ENCODE results near the gene SMC6. TPM values are rescaled to one million over a fixed set of nuclear protein-coding genes. Genes with fewer than 3 reads are reported as not detected.

The SMC6 gene
- total RNA-seq, 4 donors from 2014 or later = 7.5 to 11.0 (median 9.6) TPM

DNA sequence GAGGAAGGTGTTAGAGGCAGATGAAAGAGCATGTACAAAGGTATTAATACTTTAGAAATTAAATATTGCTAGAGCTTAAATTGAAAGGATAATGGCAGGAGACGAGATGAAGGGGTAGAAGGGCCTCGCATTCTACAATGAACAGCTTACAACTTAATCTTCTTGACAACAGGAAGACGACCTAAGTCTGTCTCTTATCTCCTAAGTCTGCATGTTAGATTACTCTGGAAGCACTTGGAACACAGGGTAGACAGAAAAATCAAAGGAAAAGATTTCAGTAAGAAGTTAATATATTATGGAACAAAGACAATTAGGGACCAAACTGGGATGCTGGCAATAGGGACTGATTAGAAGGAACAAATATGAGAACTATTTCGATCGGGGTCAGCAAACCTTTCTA lies 34.9 kb downstream of the SMC6 start:
- DNase-seq (no peak), ATAC-seq (no peak)
- no peak overlapping the region for H3K4me3 ChIP-seq
- TF ChIP-seq POLR2A (IDR thresholded peaks at IDR 0.05) = no peak
- TF ChIP-seq, protein P1, sequence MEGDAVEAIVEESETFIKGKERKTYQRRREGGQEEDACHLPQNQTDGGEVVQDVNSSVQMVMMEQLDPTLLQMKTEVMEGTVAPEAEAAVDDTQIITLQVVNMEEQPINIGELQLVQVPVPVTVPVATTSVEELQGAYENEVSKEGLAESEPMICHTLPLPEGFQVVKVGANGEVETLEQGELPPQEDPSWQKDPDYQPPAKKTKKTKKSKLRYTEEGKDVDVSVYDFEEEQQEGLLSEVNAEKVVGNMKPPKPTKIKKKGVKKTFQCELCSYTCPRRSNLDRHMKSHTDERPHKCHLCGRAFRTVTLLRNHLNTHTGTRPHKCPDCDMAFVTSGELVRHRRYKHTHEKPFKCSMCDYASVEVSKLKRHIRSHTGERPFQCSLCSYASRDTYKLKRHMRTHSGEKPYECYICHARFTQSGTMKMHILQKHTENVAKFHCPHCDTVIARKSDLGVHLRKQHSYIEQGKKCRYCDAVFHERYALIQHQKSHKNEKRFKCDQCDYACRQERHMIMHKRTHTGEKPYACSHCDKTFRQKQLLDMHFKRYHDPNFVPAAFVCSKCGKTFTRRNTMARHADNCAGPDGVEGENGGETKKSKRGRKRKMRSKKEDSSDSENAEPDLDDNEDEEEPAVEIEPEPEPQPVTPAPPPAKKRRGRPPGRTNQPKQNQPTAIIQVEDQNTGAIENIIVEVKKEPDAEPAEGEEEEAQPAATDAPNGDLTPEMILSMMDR (IDR thresholded peaks at IDR 0.05 in 4 of 5, conservative IDR thresholded peaks at IDR 0.05 in 1 of 5) = no peak
- no peak overlapping the region for H3K27ac ChIP-seq
- no peaks in the 10 kb centered on the region for H3K27me3 ChIP-seq
- no peaks in the 10 kb centered on the region for H3K9me3 ChIP-seq
- H3K36me3 ChIP-seq = peaks cover 2 to 75% of the 10 kb centered on the region in 2 donors
- no peaks in the 10 kb centered on the region for H3K4me1 ChIP-seq
- intact Hi-C loops (cut with DNase I; ENCODE audit: low total_unique reads) = loop anchor here (1.0 kb wide), 1 partner anchor 112 kb away; no protein-coding TSS in a partner anchor
- in situ Hi-C loops (cut with MboI; ENCODE audit: low sequenced_read_pairs in 4 of 4) = loop anchor here in 2 of 4 donors (25.0 kb wide), 1 partner anchor 444 kb away; no protein-coding TSS in a partner anchor

DNA sequence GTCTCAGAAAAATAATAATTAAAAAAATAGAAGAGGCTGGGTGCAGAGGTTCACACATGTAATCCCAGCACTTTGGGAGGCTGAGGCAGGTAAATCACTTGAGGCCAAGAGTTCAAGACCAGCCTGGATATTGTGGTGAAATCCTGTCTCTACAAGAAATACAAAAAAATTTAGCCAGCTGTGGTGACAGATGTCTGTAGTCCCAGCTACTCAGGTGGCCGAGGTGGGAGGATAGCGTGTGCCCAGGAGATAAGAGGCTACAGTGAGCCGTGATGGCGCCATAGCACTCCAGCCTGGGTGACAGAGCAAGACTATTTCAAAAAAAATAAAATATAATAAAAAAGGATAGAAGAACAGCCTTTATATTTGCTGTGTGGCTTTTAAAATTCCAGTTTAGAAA lies 35.9 kb downstream of the SMC6 start:
- in situ Hi-C loops (cut with MboI; ENCODE audit: low sequenced_read_pairs in 4 of 4) = loop anchor here in 2 of 4 donors (25.0 kb wide), 1 partner anchor 445 kb away; no protein-coding TSS in a partner anchor
- TF ChIP-seq, protein P1 (IDR thresholded peaks at IDR 0.05 in 4 of 5, conservative IDR thresholded peaks at IDR 0.05 in 1 of 5) = no peak
- TF ChIP-seq POLR2A (IDR thresholded peaks at IDR 0.05) = no peak
- Histone ChIP-seq H3K36me3 (peaks cover 2 to 82% of the 10 kb centered on the region in 2 donors), H3K27me3 (no peaks in the 10 kb centered on the region), H3K4me1 (no peaks in the 10 kb centered on the region), H3K27ac (no peak overlapping the region), H3K4me3 (no peak overlapping the region), H3K9me3 (no peaks in the 10 kb centered on the region)
- ATAC-seq (no peak), DNase-seq (no peak)
- intact Hi-C loops (cut with DNase I; ENCODE audit: low total_unique reads) = no loop called here

DNA sequence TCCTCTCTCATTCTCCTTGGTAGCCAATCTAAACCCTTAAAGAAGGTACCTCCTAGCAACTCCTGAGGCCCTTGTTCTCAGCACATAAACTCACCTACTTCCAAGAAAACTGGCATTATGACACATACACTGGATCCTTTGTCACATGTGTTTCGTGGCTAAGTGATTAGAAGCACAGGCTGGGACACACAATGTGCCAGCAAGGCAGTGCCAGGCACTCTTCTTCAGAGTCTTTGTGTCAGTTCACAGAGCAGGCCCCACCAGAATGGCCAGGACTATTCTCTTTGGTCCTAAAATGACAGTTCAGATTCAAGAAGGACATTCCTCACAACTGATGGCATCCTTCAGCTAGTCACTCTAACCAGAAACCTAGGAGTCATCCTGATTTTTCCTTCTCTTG lies 40.3 kb downstream of the SMC6 start:
- Histone ChIP-seq H3K36me3 (peaks cover under 1 to 74% of the 10 kb centered on the region in 2 donors), H3K27me3 (no peaks in the 10 kb centered on the region), H3K9me3 (no peaks in the 10 kb centered on the region), H3K4me3 (no peak overlapping the region), H3K27ac (no peak overlapping the region), H3K4me1 (no peaks in the 10 kb centered on the region)
- no peak for ATAC-seq
- TF ChIP-seq, protein P1 (IDR thresholded peaks at IDR 0.05 in 4 of 5, conservative IDR thresholded peaks at IDR 0.05 in 1 of 5) = no peak
- no peak for TF ChIP-seq POLR2A (IDR thresholded peaks at IDR 0.05)
- intact Hi-C loops (cut with DNase I; ENCODE audit: low total_unique reads) (no loop called here), in situ Hi-C loops (cut with MboI; ENCODE audit: low sequenced_read_pairs in 4 of 4) (loop anchor here in 2 of 4 donors (25.0 kb wide), 1 partner anchor 449 kb away; no protein-coding TSS in a partner anchor)
- DNase-seq = no peak

DNA sequence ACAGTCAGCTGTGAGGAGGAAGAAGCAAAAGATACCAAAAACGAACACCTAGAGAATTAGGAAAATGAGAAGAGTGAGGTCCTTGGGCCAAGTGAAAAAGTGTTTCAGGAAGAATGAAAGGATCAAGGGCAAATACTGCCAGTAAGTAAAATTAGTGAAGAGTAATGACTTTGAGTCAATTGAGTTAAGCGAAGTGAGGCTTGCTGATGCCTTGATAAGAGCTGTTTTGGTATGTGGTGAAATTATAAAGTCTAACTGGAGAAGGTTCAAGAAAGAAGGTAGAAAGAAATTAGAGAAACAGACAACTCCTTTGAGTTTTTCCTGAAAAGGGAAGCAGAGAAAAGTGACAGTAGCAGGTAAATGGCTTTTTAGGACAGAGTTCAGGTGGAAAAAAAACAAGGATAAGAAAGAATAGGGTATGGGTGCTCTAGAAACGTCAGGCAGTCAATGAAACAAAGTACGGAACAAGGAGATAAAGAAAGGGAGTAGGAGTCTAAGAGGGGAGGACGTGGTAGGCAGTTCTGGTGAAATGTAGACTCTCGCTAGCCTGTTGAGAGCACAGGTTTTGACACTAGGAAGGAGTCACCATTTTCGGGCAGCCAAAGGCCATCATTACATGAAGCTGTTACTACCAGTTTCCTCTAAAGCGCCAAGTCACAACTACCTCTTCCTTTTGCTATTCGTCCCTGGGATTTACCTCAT lies 42.9 kb downstream of the SMC6 start:
- intact Hi-C loops (cut with DNase I; ENCODE audit: low total_unique reads) = no loop called here
- TF ChIP-seq, protein P1 (IDR thresholded peaks at IDR 0.05 in 4 of 5, conservative IDR thresholded peaks at IDR 0.05 in 1 of 5) = no peak
- no peak for TF ChIP-seq POLR2A (IDR thresholded peaks at IDR 0.05)
- DNase-seq (no peak), ATAC-seq (no peak)
- in situ Hi-C loops (cut with MboI; ENCODE audit: low sequenced_read_pairs in 4 of 4) = loop anchor here in 2 of 4 donors (25.0 kb wide), 1 partner anchor 452 kb away; no protein-coding TSS in a partner anchor
- H3K27ac ChIP-seq = no peak overlapping the region
- no peaks in the 10 kb centered on the region for H3K4me1 ChIP-seq
- no peaks in the 10 kb centered on the region for H3K9me3 ChIP-seq
- H3K27me3 ChIP-seq = no peaks in the 10 kb centered on the region
- no peak overlapping the region for H3K4me3 ChIP-seq
- H3K36me3 ChIP-seq = peaks cover 0 to 67% of the 10 kb centered on the region in 2 donors
